Stimulated activated CD4-positive, alpha-beta T cell treated with anti-CD3 and anti-CD28 coated beads, TNF-alpha, amount 100 ng/mL, for 24 hours (primary cell): Measurements from ENCODE around the gene SMAD6.

Experiments
- DNase-seq, 3 experiments: peaks; one replicate each; pipeline ENCODE4 v3.0.0-alpha.2; 2020; ENCODE audit warnings: low read depth in 3 of 3

SMAD6 gene

DNA sequence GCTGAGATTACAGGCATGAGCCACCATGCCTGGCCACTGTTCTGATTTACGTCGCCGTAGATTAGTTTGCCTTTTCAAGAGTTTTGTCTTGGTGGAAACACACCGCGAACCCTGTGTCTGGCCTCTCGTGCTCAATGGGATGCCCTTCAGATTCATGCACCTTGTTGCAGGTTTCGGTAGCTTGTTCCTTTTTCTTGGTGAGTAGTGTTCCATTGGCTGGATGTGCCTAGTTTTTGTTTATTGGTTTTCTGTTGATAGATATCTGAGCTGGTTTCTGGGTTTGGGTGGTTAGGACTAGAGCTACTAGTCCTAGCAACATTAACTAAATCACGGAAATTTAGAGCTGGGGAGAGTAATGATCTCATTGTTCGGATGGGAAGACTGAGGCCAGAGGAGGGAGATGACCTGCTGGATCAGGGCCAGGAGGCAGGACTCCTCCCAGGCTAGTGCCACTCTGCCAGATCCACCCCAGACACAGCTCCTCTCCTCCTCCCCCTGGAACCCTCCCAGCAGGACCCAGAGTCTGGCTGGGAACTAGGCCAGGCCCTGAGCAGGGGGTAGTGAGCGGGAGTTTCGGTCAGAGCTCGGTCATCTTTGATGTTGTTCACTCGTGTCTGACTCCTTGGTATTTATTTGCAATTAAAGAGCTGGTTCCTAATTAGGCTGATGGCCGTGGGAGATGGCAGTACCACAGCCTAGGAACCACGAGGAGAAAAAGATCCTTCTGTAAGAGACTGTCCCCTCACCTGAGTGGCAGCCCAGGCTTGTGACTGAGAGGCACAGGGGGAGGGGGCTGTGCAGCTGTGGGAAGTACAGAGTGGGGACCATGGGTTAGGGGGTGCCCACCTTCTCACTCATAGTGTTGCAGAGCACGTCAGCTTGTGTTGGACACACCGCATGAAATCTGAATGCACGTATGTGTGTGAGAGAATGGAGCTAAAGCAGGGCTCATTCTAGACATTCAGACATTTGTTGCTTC is 73.4 kb downstream of the SMAD6 start:
- no peak for DNase-seq

DNA sequence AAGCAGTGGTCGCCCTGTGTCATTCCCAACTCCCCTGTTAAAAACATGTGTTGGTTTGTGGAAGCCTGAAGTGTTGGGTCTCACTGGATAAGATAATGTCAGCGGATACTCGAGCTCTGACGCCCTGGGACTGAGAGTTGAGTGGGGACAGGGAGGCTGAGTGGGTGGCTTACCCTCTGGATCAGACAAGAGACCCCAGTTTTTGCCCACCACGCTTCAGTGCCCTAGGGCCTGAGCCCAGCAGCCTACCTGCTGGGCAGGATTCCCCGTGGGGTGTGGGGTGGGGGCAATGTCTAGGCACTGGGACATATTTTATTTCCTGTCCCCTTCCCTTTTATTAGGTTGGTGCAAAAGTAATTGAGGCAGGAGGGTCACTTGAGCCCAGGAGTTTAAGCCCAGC is 75.0 kb downstream of the SMAD6 start:
- DNase-seq: no peak

DNA sequence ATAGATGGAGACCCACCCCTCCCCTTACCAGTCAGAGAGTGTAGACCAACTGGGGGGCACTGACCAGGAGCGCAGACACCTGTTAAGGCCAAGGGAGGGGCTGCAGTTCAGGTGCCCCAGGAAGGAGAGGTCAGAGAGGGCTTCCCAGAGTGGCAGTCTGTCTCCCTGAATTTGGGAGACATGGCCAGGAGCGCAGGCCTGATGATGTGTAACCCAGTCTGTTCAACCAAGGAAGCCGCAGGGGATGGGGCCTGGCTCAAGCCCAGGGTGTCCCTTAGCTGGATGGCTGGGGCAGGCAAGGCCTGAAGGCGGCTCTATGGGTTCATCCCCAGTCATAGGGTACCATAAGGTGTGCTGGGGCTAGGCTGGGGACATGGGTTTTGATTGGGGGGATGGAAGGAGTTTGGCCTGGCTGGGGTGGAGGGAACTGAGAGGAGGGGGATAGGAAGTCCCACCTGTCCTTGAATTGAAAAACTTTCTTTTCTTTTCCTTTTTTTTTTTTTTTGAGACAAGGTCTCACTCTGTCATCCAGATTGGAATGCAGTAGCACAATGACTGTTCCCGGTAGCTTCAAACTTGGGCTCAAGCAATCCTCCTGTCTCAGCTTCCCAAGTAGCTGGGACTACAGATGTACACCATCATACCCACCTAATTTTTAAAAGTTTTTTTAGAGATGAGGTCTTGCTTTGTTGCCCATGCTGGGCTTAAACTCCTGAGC is 75.7 kb downstream of the SMAD6 start:
- DNase-seq: no peak

DNA sequence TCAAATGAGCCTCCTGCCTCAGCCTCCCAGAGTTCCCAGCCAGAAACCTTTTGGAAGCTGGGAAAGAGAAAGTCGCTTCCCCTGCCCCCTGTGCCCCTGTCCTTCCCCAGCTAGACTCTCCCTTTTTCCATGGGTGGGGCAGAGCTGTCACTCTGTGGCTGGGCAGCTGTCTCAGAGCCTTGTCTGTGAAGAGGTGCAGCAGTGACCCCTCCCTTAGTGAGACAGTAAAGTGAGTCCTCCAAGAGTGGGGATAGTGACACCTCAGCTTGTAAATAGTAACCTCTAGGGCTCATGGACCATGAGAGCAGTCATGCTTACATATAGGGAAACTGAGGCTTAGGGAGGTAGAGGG is 76.3 kb downstream of the SMAD6 start:
- DNase-seq: no peak

DNA sequence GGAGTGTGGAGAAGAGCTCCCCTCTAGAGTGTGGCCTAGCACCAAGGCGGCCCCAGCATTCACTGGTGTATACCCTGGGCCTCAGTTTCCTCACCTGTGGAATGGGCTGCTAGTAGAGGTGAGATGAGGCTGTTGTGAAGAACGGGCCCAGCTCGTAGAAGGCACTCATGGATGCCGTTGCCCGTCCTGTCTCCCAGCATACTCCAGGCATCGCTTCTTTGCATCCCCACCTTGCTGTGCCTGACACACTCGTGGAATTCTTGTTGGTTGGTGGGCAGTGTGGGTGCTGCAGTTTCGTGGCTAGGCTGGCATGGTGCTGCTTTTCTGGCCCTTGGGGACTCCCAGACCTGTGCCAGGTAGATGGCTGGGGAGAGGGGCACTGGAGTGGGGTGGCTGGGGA is 76.7 kb downstream of the SMAD6 start:
- no peak for DNase-seq

DNA sequence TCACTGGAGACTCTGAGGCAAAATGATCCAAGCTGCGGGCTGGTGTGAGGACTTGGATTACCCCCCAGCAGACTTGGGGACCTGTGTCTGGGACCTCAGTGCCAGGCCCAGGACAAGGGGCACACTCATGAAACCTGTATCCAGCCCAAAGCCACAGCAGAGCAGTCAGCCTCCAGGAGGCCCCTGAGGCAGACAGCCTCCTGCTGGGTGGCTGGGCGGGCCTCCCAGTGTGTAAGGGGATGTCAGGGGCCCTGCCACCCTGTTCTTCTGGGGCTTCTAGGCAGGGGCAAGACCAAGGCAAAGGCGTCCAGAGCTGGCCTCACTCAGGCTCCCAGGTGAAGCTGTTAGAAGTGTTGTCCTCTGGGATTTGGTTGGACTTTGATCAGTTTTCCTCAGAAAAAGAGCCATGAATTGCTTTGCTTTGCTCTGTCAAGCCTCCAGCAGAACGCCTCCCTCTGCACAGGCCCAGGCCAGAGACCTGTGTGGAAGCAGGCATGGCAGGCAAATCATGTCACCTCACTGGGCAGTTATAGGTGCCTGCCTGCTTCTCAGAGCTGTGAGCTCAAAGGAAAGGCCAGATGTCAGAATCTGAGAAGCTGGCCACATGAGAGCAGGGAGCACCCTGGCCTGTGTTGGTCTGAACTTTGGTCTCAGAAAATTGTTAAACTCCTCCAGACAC is 77.4 kb downstream of the SMAD6 start:
- DNase-seq: no peak

DNA sequence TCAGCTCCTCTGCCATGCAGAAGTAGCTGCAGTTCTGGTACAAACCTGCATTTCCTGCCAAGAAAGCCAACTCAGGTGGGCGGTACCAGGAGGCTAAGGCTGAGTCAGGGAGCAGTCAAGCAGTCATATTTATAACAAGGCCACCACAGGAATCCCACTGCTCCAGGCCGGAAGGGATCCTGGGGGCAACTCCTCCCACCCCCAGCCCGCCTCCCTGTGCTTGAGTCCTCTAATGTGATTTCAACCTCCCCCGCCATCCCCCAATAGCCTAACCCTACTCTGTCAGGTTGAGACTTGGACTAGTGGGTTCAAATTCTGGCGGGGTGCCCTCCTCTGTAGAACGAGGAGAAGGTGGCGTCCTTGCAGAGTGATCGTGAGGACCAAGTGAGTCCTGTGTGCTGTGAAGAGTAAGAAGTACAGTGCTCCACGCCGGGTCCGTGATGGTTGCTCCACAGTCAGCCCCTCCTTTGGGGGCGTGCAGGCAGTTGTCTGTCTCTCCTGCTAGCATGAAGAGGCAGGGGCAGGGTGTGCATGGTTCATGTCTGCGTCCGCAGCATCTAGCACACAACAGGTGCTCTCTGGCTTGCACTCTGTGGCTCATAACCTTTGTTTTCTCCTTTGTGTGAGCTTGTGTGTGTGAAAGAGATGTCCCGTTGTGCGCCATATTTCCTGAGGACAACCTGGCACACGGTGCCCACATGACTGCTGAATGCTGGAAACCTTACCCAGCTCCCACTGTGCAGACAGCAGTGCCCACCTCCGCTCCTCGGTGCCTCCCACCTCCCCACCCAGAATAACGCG is 78.3 kb downstream of the SMAD6 start:
- DNase-seq: no peak

DNA sequence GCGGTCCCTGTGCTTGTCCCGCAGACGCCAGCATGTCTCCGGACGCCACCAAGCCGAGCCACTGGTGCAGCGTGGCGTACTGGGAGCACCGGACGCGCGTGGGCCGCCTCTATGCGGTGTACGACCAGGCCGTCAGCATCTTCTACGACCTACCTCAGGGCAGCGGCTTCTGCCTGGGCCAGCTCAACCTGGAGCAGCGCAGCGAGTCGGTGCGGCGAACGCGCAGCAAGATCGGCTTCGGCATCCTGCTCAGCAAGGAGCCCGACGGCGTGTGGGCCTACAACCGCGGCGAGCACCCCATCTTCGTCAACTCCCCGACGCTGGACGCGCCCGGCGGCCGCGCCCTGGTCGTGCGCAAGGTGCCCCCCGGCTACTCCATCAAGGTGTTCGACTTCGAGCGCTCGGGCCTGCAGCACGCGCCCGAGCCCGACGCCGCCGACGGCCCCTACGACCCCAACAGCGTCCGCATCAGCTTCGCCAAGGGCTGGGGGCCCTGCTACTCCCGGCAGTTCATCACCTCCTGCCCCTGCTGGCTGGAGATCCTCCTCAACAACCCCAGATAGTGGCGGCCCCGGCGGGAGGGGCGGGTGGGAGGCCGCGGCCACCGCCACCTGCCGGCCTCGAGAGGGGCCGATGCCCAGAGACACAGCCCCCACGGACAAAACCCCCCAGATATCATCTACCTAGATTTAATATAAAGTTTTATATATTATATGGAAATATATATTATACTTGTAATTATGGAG is 79.1 kb downstream of the SMAD6 start:
- DNase-seq: no peak

DNA sequence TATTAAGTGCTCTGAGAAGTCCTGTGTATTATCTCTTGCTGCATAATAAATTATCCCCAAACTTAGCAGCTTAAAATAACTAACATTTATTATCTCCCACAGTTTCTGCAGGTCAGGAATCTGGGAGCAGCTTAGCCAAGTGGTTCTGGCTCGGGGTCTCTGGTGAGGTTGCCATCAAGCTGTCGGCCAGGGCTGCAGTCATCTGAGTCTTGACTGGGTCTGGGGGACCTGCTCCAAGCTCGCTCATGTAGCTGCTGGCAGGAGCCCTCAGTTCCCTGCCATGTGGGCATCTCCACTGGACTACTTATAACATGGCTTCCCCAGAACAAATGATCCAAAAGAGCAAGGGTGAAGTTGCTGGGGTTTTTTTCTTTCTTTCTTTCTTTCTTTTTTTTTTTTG is 80.7 kb downstream of the SMAD6 start:
- DNase-seq: no peak

DNA sequence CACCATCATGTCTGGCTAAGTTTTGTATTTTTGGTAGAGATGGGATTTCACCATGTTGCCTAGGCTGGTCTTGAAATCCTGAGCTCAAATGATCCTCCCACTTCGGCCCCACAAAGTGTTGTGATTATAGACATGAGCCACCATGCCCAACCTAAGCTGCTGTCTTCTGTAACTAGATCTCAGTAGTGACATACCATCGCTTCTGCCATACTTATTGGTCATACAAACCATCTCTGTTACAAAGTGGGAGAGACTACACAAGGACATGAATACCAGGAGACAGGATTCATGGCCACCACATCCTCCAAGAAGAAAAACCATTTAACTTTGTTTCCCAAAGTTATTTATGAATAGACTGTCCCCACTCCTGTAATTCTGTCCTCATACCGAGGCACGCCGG is 81.3 kb downstream of the SMAD6 start:
- no peak for DNase-seq

DNA sequence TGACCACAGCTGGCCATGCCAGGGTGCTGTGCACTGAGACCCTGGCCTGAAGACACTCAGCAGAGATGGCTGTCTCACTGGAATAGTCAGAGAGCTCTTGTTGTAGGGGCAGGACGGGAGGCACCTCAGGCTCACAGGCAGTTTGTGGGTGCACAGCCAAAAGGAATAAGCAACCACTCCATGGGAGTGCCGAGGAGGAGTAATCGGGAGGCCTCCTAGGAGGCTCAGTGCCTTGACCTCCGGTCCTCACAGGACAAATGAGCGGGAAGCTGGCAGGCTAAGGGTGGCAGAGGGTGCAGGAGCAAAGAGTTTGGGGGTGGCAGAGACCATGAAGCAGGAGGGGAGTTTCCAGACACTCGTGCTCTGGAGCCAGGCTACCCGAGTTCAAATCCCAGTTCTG is 81.7 kb downstream of the SMAD6 start:
- no peak for DNase-seq

DNA sequence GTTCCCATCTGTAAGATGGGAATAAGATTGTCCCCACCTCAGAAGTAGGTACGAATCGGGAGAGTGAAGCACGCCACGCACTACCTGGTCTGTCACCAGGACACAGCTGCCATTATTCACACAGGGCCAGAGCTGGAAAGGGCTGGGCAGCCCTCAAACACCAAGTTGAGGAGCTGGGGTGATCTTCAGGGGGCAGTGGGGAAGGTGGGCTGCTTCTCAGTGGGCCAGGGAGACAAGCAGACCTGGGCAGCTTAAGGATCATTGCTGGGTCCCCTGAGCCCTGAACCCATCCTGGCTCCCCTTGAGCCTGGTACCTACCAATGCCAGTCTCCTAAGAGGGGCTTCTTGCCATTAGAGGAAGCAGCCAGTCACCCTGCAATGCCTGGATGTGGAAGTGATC is 82.1 kb downstream of the SMAD6 start:
- DNase-seq: no peak

DNA sequence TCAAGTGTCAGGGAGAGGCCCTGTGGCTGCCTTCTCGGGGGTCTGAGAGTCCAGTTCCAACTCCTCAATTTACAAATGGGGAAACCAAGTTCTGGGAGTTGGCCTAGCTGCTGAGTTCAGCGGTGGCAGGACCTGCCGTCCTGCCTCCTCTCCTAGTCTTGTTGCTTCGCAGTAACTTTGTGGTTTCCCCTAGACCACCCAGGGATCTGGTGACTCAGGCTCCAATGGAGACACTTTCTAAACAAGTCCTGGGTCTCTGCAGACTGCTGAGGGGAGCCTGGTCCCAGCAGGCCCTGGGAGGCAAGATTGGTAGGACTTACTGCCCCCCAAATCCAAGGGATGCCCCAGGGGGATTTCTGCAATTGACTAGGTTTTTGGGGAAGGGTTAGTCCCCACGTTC is 83.6 kb downstream of the SMAD6 start:
- DNase-seq: no peak

DNA sequence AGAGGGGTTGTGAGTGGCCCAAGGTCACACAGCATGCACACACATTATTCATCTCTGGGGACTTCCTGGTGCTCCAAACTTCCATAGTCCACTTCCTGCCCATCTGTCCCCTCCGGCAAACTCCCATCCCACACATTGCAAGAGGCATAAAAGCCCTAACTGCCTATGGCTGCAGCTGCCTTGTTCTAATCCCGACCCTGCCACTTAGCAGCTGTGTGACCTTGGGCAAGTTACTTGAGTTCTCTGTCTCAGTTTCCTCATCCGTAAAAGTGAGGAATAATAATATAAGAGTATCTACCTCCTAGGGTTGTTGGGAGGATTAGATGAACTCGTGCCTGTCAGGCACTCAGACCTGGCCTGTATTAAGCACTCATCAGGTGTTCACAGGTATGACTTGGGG is 84.2 kb downstream of the SMAD6 start:
- DNase-seq: no peak

DNA sequence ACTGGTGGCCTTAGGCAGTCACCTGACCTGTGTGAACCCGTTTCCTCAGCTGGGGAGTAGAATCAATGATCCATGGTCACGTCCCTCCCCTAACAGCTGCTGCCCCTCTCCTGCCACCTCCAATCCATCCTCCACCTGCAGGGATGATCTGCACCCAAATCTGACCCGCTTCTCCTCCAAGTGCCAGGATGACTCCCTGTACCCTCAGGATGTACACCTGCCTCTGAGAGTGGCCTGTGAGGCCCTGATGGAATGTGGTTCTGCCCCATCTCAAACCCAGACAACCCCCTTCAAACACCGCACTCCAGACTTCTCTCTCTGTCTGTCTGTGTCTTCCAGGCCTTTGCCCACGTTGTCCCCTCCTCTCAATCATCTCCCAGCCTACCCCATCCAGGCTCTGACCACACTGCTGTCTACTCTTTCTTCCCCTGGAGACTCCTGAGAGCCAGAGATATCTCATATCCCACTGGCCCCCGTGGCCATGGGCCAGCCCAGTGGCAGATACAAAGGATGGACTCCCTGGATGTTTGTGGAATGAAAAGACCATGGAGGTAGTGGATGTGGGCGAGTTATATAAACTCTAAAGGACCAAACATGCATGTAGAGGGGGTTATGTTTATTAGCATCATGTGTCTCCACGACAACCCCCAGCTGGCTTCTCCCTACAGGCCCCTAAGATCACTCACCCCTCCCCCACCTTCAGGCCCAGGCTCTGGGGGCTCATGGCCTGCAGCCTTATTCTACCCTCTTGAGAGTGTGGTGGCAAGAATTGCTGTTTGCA is 84.9 kb downstream of the SMAD6 start:
- DNase-seq: no peak

DNA sequence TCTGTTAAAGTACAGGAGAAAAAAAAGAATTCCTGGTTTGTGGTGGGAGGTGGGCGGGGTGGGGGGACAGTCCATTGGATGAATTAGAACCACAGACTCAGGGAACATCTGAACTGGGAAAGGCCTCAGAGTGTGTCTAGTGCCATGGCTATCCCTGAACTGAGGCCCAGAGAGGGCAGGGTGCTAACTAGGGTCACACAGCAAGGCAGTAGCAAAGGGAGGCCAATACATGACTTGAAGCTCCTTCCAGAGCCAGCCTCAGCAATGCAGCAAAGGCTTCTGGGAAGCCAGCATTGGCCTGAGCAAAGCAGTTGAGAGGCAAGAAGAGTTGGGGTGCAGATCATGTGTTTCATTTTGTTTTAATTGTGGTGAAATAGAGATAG is 85.4 kb downstream of the SMAD6 start:
- no peak for DNase-seq

DNA sequence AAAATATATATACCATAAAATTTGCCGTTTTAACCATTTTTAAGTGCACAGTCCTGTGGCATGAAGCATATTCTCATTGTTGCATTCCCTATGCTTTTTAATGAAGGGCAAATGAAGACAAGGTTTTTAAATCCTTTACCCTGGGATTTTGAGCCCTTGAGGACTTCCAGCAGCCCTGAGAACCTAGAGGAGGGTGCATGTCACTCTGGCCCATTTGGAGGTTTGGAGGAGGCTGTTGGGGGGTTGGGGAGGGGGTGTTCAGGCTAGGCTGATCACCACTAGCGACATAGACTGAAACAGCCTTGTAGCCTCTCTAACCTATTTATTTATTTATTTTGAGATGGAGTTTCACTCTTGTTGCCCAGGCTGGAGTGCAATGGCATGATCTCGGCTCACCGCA is 86.0 kb downstream of the SMAD6 start:
- DNase-seq: no peak

DNA sequence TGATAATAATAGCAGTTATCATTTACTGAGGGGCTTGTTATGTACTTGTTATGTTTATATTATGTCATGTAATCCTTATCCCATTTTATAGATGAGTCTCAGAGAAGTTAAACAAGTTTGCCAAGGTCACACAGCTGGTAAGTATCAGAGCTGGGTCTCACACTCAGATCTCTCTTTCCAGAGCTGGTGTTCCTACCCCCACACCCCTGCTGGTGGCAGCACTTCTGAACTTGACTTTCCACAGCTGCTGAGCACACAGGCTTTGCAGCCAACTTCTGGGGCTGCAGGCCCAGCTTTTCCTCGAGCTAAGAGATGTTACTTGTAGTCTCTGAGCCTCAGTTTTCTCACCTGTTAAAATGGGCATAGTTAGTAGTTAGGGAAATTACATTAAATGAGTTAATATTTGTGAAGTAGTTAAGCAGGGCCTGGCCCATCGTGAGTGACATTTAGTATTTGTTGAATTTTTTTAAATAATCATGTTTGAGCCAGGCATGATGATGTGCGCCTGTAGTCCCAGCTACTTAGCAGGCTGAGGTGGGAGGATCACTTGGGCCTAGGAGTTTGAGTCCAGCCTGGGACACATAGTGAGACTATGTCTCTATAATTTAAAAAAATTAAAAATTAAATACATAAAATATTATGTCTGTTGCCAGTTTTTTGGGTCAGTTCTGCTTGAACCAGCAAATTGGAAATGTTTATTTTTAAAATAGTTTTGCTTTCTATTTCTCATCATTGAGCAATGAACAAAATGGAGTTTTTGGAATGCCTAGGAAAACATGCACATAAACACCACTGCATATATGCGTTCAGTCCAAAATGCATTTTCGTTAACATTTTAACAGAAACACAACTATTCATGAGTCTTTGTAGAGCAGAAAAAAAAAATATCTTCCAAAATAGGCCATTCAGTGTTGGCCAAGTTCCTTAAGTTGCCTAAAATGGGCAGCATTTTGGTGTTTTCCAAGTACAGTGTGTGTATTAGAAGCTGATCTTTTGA is 87.3 kb downstream of the SMAD6 start:
- DNase-seq: no peak

DNA sequence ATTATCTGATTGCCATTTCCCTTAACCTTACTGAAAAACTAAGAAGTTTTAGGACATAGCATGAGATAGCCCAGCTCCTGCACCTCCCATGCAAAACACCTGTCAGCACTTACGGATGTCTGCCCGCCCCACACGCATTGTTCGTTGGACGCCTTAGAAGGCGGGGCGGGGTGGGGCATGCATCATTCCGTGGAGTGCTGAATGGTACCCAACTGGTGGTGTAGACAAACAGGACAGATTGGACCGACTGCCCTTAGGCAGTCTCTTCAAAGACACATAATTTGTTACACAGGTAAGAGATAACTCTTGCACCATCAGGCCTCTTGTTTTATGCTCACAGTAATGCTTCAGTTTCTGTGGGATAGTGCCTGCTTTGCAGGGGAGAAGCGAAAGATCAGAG is 93.8 kb downstream of the SMAD6 start:
- DNase-seq: no peak
